Osteoblast (primary cell): ENCODE results near the gene ANKRD12. TPM values are rescaled to one million over a fixed set of nuclear protein-coding genes. Genes with fewer than 3 reads are reported as not detected.
A peak's percentile ranks its signal among the peaks of the same experiment; 100 is the strongest.

ENCODE experiments used
- DNase-seq: peaks from one replicate; pipeline ENCODE4 v3.0.0; 2011; ENCODE audit warnings: low spot score, mixed read lengths; ENCODE audit not compliant: insufficient read length; ENCODE audit errors: missing footprints
- H2AFZ ChIP-seq: 2 replicates; pipeline ENCODE4 v1.6.0; 2011; ENCODE audit warnings: mild to moderate bottlenecking, low read length
- H3K27ac ChIP-seq: 2 replicates; pipeline ENCODE4 v1.5.1; 2011; ENCODE audit warnings: mild to moderate bottlenecking, low read depth, low read length, moderate library complexity
- H3K27me3 ChIP-seq: 2 replicates; pipeline ENCODE4 v1.6.0; 2012; ENCODE audit warnings: mild to moderate bottlenecking, control low read depth, inconsistent platforms, low read length, moderate library complexity; ENCODE audit not compliant: insufficient read depth
- H3K36me3 ChIP-seq: 2 replicates; pipeline ENCODE4 v1.5.1; 2011; ENCODE audit warnings: mild to moderate bottlenecking, low read length, control low read depth, moderate library complexity; ENCODE audit not compliant: insufficient read depth
- H3K4me1 ChIP-seq: 2 replicates; pipeline ENCODE4 v1.5.1; 2011; ENCODE audit warnings: mild to moderate bottlenecking, low read length, control low read depth, moderate library complexity; ENCODE audit not compliant: insufficient read depth
- H3K4me2 ChIP-seq: 2 replicates; pipeline ENCODE4 v1.6.0; 2011; ENCODE audit warnings: mild to moderate bottlenecking, low read length; ENCODE audit not compliant: insufficient read depth
- H3K4me3 ChIP-seq: fragments of 200-600 bp; sonication (generic); 3 replicates; pipeline ENCODE4 v1.5.1; 2012; ENCODE audit warnings: mild to moderate bottlenecking, low read length, inconsistent platforms; ENCODE audit not compliant: insufficient read depth
- H3K79me2 ChIP-seq: 2 replicates; pipeline ENCODE4 v1.6.0; 2012; ENCODE audit warnings: mild to moderate bottlenecking, low read length, control low read depth, inconsistent platforms; ENCODE audit not compliant: insufficient read depth
- H3K9me3 ChIP-seq: 2 replicates; pipeline ENCODE4 v1.5.1; 2011; ENCODE audit warnings: low read depth, low read length, control low read depth
- H4K20me1 ChIP-seq: 2 replicates; pipeline ENCODE4 v1.6.0; 2012; ENCODE audit warnings: mild to moderate bottlenecking, low read length, control low read depth; ENCODE audit not compliant: insufficient read depth
- total RNA-seq: library from RNA; depleted of rRNA; stranded (reverse); fragments of >200 nt; gene quantifications from 2 replicates; pipeline ENCODE4 v1.2.3, GENCODE V29; 2012
- TF ChIP-seq, protein P1 (sequence below): IDR thresholded peaks from 2 replicates; pipeline ENCODE4 v1.5.1; 2011; ENCODE audit warnings: mild to moderate bottlenecking, low read depth, low read length, moderate library complexity; ENCODE audit errors: extremely low read depth

Gene ANKRD12
- total RNA-seq, 1 donor, result 47.8 TPM

DNA sequence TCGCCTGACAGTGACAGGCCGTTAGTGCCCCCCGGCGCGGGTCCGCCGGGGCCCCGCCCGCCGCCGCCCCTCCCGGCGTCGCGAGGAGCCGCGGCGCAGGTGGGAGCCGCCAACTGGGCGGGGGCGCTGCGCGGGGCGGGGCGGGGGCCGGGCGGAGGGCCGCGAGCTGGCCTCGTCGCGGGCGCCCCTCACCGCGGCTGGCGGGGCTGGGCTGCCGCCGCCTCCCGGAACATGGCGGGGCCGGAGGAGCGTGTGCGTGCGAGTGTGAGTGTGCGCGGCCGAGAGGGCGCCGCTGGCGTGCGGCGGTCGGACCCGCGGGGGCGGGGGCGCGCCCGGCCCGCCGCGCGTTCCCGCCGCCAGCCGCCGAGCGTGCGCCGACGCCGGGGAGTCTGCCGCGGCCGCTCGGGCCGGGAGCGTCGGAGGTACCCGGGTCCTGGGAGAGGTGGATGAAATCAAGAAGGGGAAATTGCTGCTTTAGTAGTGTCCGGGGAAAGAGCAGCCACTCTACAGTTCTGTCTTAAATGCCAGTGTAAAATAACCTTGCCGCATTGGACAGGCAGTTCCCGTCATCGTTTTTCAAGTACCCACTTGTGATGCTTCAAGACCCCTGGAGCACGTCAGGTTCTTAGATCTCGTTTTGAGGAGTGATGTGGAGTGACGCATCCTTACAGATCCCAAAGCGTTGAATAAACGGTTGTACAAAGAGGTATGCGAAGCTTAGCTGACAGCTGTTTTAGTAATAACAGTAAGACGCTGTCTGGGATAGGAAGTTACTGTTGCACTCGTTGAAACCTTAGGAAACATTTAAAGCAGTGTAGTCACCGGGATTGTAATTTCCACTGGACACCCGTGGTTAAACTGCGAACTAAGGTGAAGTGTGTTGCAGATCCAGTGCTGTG lies 836 bp downstream of the ANKRD12 start:
- Histone ChIP-seq H3K79me2 (peaks cover 59% of the 10 kb centered on the region), H2AFZ (peak overlapping the region; percentile 6)
- TF ChIP-seq, protein P1, sequence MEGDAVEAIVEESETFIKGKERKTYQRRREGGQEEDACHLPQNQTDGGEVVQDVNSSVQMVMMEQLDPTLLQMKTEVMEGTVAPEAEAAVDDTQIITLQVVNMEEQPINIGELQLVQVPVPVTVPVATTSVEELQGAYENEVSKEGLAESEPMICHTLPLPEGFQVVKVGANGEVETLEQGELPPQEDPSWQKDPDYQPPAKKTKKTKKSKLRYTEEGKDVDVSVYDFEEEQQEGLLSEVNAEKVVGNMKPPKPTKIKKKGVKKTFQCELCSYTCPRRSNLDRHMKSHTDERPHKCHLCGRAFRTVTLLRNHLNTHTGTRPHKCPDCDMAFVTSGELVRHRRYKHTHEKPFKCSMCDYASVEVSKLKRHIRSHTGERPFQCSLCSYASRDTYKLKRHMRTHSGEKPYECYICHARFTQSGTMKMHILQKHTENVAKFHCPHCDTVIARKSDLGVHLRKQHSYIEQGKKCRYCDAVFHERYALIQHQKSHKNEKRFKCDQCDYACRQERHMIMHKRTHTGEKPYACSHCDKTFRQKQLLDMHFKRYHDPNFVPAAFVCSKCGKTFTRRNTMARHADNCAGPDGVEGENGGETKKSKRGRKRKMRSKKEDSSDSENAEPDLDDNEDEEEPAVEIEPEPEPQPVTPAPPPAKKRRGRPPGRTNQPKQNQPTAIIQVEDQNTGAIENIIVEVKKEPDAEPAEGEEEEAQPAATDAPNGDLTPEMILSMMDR, result no peak

DNA sequence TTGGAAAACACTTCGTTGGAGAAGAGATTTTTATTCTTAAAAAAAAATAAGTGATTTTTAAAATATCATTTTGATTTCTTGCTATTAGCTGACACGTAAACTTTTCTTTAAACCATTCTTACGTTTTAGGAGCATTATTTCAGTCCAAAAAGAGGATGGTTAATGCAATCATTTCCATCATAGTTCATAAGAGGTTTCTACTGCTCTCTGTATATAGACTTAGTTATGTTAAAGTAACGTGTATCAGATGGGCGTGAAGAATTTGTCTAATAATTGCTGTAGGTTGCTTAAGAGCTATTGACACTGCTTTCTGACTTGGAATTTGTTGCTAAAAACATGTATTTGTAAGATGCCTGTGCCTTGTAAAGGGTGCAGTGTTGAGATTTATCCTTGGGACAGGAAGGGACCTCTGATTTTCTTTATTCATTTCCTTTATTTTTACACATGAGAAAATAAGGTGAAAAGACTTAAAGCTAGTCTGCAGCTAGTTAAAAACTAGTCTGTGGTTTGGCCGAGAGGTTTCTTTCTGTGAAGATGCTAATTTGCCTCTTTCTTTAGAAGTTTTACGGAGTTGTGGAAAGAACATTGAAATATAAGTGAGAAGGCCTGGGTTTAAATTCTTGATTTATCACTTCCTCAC lies 2.9 kb downstream of the ANKRD12 start:
- TF ChIP-seq, protein P1, result no peak
- Histone ChIP-seq H3K79me2 (peaks cover 74% of the 10 kb centered on the region), H3K36me3 (peaks cover 4% of the 10 kb centered on the region), H3K4me2 (peak overlapping the region; percentile 82), H3K4me1 (peaks cover 43% of the 10 kb centered on the region), H3K9me3 (no peaks in the 10 kb centered on the region), H3K4me3 (peak overlapping the region; percentile 73), H3K27ac (peak overlapping the region; percentile 87), H4K20me1 (peaks cover 6% of the 10 kb centered on the region), H3K27me3 (no peaks in the 10 kb centered on the region), H2AFZ (no peak overlapping the region)
- DNase-seq, result peak; percentile 58

More for the DNA sequence above, 836 bp downstream of the ANKRD12 start:
- H3K27me3 ChIP-seq, result no peaks in the 10 kb centered on the region
- H3K4me3 ChIP-seq, result peak overlapping the region; percentile 73
- peak overlapping the region; percentile 93 for H3K27ac ChIP-seq
- H3K4me1 ChIP-seq, result peaks cover 43% of the 10 kb centered on the region
- DNase-seq, result peak; percentile 96
- H3K36me3 ChIP-seq, result peaks cover 14% of the 10 kb centered on the region
- H4K20me1 ChIP-seq, result peaks cover 6% of the 10 kb centered on the region
- peak overlapping the region; percentile 82 for H3K4me2 ChIP-seq
- H3K9me3 ChIP-seq, result no peaks in the 10 kb centered on the region

DNA sequence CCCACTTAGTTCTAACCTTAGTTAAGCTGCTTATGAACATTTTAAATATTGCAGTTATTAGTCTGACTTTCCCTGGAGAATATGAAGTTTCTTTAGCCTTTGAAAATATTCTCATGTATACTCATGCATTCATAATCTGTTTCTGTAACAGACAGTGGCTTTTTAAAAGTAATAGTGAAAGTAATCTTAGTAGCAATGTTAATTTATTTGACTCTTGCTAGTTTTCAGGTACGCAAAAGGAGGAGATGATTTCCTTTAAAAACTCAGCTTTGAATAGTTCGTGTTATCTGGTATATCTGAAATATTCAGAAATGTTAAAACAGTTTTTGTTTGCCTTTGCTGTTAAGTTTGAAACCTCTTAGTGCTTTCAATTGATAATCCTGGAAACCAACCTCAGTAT lies 3.8 kb downstream of the ANKRD12 start:
- peaks cover 80% of the 10 kb centered on the region for H3K79me2 ChIP-seq
- no peaks in the 10 kb centered on the region for H3K9me3 ChIP-seq
- no peaks in the 10 kb centered on the region for H3K36me3 ChIP-seq
- no peak overlapping the region for H2AFZ ChIP-seq
- peaks cover 45% of the 10 kb centered on the region for H3K4me1 ChIP-seq
- DNase-seq, result peak; percentile 61
- no peaks in the 10 kb centered on the region for H3K27me3 ChIP-seq
- peak overlapping the region; percentile 54 for H3K4me3 ChIP-seq
- TF ChIP-seq, protein P1, result no peak
- H3K4me2 ChIP-seq, result peak overlapping the region; percentile 82
- H4K20me1 ChIP-seq, result peaks cover 7% of the 10 kb centered on the region
- peak overlapping the region; percentile 87 for H3K27ac ChIP-seq

DNA sequence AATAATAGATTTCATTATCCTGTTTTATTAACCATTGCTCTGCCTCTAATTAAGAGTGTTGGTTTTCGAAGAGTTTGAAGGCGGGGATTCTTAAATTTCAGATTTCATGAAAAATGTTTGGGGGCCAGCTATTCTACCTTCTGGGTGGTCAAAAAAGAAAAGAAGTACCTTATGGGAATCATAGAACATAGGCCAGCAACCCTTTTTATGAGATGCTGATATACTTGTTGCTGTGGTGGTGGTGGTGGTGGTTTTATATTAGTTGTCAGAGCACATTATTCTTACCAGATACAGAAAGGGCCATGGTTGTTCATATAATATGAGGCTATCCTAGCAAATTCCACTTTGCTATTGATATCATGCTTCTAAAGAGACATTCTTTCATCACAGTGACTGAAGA lies 4.4 kb downstream of the ANKRD12 start:
- Histone ChIP-seq H3K4me1 (peaks cover 39% of the 10 kb centered on the region), H3K9me3 (no peaks in the 10 kb centered on the region), H4K20me1 (peaks cover 9% of the 10 kb centered on the region), H3K36me3 (no peaks in the 10 kb centered on the region), H3K27me3 (no peaks in the 10 kb centered on the region), H3K27ac (peak overlapping the region; percentile 2), H3K4me3 (no peak overlapping the region), H2AFZ (no peak overlapping the region), H3K4me2 (peak overlapping the region; percentile 82), H3K79me2 (peaks cover 80% of the 10 kb centered on the region)
- DNase-seq, result no peak
- TF ChIP-seq, protein P1, result no peak
